ENCODE data around the gene ABHD17A. TPM values are rescaled to one million over a fixed set of nuclear protein-coding genes. Genes with fewer than 3 reads are reported as not detected.

Gene ABHD17A
- total RNA-seq, 2 donors from 2014 or later = 50.6 to 52.9 TPM

DNA sequence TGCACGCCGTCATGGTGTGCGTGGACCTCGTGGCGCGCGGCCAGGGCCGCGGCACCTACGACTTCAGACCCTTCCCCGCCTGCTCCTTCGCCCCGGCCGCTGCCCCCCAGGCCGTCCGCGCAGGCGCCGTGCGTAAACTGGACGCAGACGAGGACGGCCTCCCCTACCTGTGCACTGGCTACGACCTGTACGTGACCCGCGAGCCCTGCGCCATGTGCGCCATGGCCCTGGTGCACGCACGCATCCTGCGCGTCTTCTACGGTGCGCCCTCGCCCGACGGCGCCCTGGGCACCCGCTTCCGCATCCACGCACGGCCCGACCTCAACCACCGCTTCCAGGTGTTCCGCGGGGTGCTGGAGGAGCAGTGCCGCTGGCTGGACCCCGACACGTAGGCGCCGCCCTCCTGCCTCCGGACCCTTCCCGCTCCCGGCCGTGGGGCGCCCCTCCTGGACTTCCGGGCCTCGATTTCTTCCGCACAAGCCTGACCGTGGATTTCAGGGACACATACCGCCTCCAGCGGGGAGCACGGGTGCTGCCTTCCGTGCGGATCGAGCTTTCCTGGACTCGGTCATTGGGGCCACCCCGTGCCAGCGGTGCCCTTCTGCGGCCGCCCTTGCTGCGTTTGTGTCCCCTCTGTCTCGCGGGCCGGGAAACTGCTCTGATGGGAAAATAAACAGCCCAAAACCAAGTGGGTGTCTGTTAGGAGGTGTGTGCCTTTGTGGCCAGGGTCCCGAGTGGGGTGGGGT lies 27.6 kb upstream of the ABHD17A start:
- Mint-ChIP-seq H3K36me3 (ENCODE audit: low read depth) (peaks cover 30% of the 10 kb centered on the region), H3K4me1 (no peaks in the 10 kb centered on the region), H3K27ac (no peak overlapping the region), H3K9me3 (no peaks in the 10 kb centered on the region), H3K27me3 (ENCODE audit: insufficient read depth) (no peaks in the 10 kb centered on the region), H3K4me3 (no peak overlapping the region)
- H3K9me3 ChIP-seq (ENCODE audit: control insufficient read depth, low read length) = no peaks in the 10 kb centered on the region
- 98% methylated on average over 52 to 77 of the region's 77 CpGs for WGBS, 2 experiments (ENCODE audit: insufficient coverage in 1 of 2, insufficient read length in 1 of 2)
- no peak for DNase-seq
- H3K36me3 ChIP-seq (ENCODE audit: control insufficient read depth, insufficient read depth, low read length) = peaks cover 12% of the 10 kb centered on the region
- H3K4me1 ChIP-seq (ENCODE audit: control insufficient read depth, insufficient read depth, low read length) = no peaks in the 10 kb centered on the region
- H3K27ac ChIP-seq (ENCODE audit: low read depth, low read length) = no peak overlapping the region
- H3K4me3 ChIP-seq (ENCODE audit: low read length) = no peak overlapping the region
- H3K27me3 ChIP-seq (ENCODE audit: control insufficient read depth, insufficient read depth, low read length, poor library complexity, severe bottlenecking) = no peaks in the 10 kb centered on the region
- TF ChIP-seq, protein P1, sequence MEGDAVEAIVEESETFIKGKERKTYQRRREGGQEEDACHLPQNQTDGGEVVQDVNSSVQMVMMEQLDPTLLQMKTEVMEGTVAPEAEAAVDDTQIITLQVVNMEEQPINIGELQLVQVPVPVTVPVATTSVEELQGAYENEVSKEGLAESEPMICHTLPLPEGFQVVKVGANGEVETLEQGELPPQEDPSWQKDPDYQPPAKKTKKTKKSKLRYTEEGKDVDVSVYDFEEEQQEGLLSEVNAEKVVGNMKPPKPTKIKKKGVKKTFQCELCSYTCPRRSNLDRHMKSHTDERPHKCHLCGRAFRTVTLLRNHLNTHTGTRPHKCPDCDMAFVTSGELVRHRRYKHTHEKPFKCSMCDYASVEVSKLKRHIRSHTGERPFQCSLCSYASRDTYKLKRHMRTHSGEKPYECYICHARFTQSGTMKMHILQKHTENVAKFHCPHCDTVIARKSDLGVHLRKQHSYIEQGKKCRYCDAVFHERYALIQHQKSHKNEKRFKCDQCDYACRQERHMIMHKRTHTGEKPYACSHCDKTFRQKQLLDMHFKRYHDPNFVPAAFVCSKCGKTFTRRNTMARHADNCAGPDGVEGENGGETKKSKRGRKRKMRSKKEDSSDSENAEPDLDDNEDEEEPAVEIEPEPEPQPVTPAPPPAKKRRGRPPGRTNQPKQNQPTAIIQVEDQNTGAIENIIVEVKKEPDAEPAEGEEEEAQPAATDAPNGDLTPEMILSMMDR (conservative IDR thresholded peaks at IDR 0.05) = no peak
- H3K9ac ChIP-seq (ENCODE audit: extremely low read depth, low read length, poor library complexity, severe bottlenecking) = no peak overlapping the region

DNA sequence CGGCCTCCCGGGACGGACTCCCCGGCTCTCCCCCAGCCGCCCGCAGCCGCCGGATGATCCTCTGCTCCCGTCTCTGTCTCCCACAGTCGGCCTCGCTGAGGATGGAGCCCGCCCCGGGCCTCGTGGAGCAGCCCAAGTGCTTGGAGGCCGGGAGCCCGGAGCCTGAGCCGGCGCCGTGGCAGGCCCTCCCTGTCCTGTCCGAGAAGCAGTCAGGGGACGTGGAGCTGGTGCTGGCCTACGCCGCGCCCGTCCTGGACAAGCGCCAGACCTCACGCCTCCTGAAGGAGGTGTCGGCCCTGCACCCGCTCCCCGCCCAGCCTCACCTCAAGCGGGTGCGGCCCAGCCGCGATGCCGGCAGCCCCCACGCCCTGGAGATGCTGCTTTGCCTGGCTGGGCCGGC lies 26.7 kb upstream of the ABHD17A start:
- TF ChIP-seq, protein P1 (conservative IDR thresholded peaks at IDR 0.05) = no peak
- Histone ChIP-seq H3K36me3 (ENCODE audit: control insufficient read depth, insufficient read depth, low read length) (peaks cover 12% of the 10 kb centered on the region), H3K27ac (ENCODE audit: low read depth, low read length) (no peak overlapping the region), H3K4me1 (ENCODE audit: control insufficient read depth, insufficient read depth, low read length) (no peaks in the 10 kb centered on the region), H3K27me3 (ENCODE audit: control insufficient read depth, insufficient read depth, low read length, poor library complexity, severe bottlenecking) (no peaks in the 10 kb centered on the region), H3K9ac (ENCODE audit: extremely low read depth, low read length, poor library complexity, severe bottlenecking) (no peak overlapping the region), H3K9me3 (ENCODE audit: control insufficient read depth, low read length) (no peaks in the 10 kb centered on the region), H3K4me3 (ENCODE audit: low read length) (no peak overlapping the region)
- Mint-ChIP-seq H3K9me3 (no peaks in the 10 kb centered on the region), H3K27ac (no peak overlapping the region), H3K36me3 (ENCODE audit: low read depth) (peaks cover 26% of the 10 kb centered on the region), H3K4me3 (no peak overlapping the region), H3K4me1 (no peaks in the 10 kb centered on the region), H3K27me3 (ENCODE audit: insufficient read depth) (no peaks in the 10 kb centered on the region)
- WGBS, 2 experiments (ENCODE audit: insufficient coverage in 1 of 2, insufficient read length in 1 of 2) = 95 to 96% methylated on average over 18 to 37 of the region's 37 CpGs
- no peak for DNase-seq

DNA sequence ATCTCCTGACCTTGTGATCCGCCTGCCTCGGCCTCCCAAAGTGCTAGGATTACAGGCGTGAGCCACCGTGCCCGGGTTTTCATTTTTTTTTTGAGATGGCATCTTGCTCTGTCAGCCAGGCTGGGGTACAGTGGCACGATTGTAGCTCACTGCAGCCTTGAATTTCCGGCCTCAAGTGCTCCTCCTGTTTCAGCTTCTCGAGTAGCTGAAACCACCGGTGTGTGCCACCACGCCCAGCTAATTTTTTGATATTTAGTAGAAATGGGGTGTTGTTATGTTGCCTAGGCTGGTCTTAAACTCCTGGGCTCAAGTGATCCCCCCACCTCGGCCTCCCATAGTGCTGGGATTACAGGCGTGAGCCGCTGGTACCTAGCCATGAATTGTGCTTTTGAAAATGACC lies 25.8 kb upstream of the ABHD17A start:
- Histone ChIP-seq H3K27ac (ENCODE audit: low read depth, low read length) (no peak overlapping the region), H3K9ac (ENCODE audit: extremely low read depth, low read length, poor library complexity, severe bottlenecking) (no peak overlapping the region), H3K4me1 (ENCODE audit: control insufficient read depth, insufficient read depth, low read length) (no peaks in the 10 kb centered on the region), H3K4me3 (ENCODE audit: low read length) (no peak overlapping the region), H3K9me3 (ENCODE audit: control insufficient read depth, low read length) (no peaks in the 10 kb centered on the region), H3K36me3 (ENCODE audit: control insufficient read depth, insufficient read depth, low read length) (peaks cover 12% of the 10 kb centered on the region), H3K27me3 (ENCODE audit: control insufficient read depth, insufficient read depth, low read length, poor library complexity, severe bottlenecking) (no peaks in the 10 kb centered on the region)
- DNase-seq = no peak
- Mint-ChIP-seq H3K36me3 (ENCODE audit: low read depth) (peaks cover 23% of the 10 kb centered on the region), H3K4me3 (no peak overlapping the region), H3K4me1 (no peaks in the 10 kb centered on the region), H3K9me3 (no peaks in the 10 kb centered on the region), H3K27ac (no peak overlapping the region), H3K27me3 (ENCODE audit: insufficient read depth) (no peaks in the 10 kb centered on the region)
- WGBS, 2 experiments (ENCODE audit: insufficient coverage in 1 of 2, insufficient read length in 1 of 2) = 92 to 95% methylated on average over 10 to 13 of the region's 13 CpGs
- TF ChIP-seq, protein P1 (conservative IDR thresholded peaks at IDR 0.05) = no peak

All from endodermal cell (in vitro differentiated cells).